Stimulated activated CD4-positive, alpha-beta T cell treated with anti-CD3 and anti-CD28 coated beads, Interleukin-1b, Interleukin-23, amount 100 ng/mL, for 24 hours (primary cell): ENCODE measurements around the gene GABRA5.

Source experiments
- DNase-seq, 4 experiments: peaks; one replicate each; pipeline ENCODE4 v3.0.0-alpha.2; 2020; ENCODE audit warnings: low read depth in 4 of 4, low spot score in 1 of 4

Gene GABRA5

GRCh38 chr15:26996250-26996649 is 129.4 kb downstream of the GABRA5 start:
- no peak for DNase-seq
